ENCODE results near the gene FAM131A. TPM values are rescaled to one million over a fixed set of nuclear protein-coding genes. Genes with fewer than 3 reads are reported as not detected.

Gene FAM131A
- total and polyA plus RNA-seq, 7 donors: 12.6 to 36.7 (median 28.0) TPM

GRCh38 chr3:184299488-184300377, 37.7 kb upstream of the FAM131A start:
- Histone ChIP-seq H3K27ac (peak overlapping the region; percentile 79 to 89 (median 84)), H3K4me3 (peak overlapping the region; percentile 92 to 97 (median 94)), H3K9me3 (no peaks in the 10 kb centered on the region), H3K4me1 (peaks cover 0 to 20% (median 15%) of the 10 kb centered on the region in 4 donors), H3K36me3 (peaks cover 26 to 49% (median 42%) of the 10 kb centered on the region in 4 donors), H3K27me3 (no peaks in the 10 kb centered on the region)
- DNase-seq: no peak
- TF ChIP-seq POLR2AphosphoS5 (IDR thresholded peaks at IDR 0.05) (no peak), EP300 (IDR thresholded peaks at IDR 0.05) (no peak), POLR2A (IDR thresholded peaks at IDR 0.05) (no peak)
- TF ChIP-seq, protein P1, sequence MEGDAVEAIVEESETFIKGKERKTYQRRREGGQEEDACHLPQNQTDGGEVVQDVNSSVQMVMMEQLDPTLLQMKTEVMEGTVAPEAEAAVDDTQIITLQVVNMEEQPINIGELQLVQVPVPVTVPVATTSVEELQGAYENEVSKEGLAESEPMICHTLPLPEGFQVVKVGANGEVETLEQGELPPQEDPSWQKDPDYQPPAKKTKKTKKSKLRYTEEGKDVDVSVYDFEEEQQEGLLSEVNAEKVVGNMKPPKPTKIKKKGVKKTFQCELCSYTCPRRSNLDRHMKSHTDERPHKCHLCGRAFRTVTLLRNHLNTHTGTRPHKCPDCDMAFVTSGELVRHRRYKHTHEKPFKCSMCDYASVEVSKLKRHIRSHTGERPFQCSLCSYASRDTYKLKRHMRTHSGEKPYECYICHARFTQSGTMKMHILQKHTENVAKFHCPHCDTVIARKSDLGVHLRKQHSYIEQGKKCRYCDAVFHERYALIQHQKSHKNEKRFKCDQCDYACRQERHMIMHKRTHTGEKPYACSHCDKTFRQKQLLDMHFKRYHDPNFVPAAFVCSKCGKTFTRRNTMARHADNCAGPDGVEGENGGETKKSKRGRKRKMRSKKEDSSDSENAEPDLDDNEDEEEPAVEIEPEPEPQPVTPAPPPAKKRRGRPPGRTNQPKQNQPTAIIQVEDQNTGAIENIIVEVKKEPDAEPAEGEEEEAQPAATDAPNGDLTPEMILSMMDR (IDR thresholded peaks at IDR 0.05): no peak
- WGBS, 2 donors: 15 to 18% methylated on average over 29 of the region's 29 CpGs
- intact Hi-C loops (cut with DNase I): loop anchor here (2.0 to 5.0 kb wide), 4 partner anchors 43 to 112 kb away; partner anchors contain the start of genes ABCF3, ALG3 and EEF1AKMT4

- Histone ChIP-seq H3K9me3 (no peaks in the 10 kb centered on the region), H3K4me1 (peaks cover 0 to 20% (median 15%) of the 10 kb centered on the region in 4 donors), H3K36me3 (peaks cover 29 to 53% (median 48%) of the 10 kb centered on the region in 4 donors), H3K27me3 (no peaks in the 10 kb centered on the region), H3K27ac (no peak overlapping the region), H3K4me3 (peak overlapping the region in 1 of 4 donors; percentile 97)
- 84 to 91% methylated on average over 3 of the region's 3 CpGs for WGBS, 2 donors
- TF ChIP-seq, protein P1 (IDR thresholded peaks at IDR 0.05): no peak
- TF ChIP-seq POLR2AphosphoS5 (IDR thresholded peaks at IDR 0.05) (no peak), EP300 (IDR thresholded peaks at IDR 0.05) (no peak)
- intact Hi-C loops (cut with DNase I): loop anchor here (5.0 kb wide), 1 partner anchor 42 kb away; no protein-coding TSS in a partner anchor
- DNase-seq: no peak
These were observed 37.1 kb upstream of the FAM131A start for GRCh38 chr3:184300378-184300720.

- no peak overlapping the region for H3K4me3 ChIP-seq
- 43 to 67% methylated on average over 1 of the region's 1 CpG for WGBS, 2 donors
- no peaks in the 10 kb centered on the region for H3K9me3 ChIP-seq
- peaks cover 43 to 89% (median 80%) of the 10 kb centered on the region in 4 donors for H3K36me3 ChIP-seq
- no peak overlapping the region for H3K27ac ChIP-seq
- DNase-seq: no peak
- no peak for TF ChIP-seq EP300 (IDR thresholded peaks at IDR 0.05)
- TF ChIP-seq POLR2A (IDR thresholded peaks at IDR 0.05): no peak
- TF ChIP-seq, protein P1 (IDR thresholded peaks at IDR 0.05): peak in 1 of 4 experiments; percentile 12
- H3K4me1 ChIP-seq: peaks cover 0 to 4% (median 3%) of the 10 kb centered on the region in 4 donors
- intact Hi-C loops (cut with DNase I): no loop called here
- H3K27me3 ChIP-seq: no peaks in the 10 kb centered on the region
These were observed 31.8 kb upstream of the FAM131A start for GRCh38 chr3:184305577-184305976.

DNA sequence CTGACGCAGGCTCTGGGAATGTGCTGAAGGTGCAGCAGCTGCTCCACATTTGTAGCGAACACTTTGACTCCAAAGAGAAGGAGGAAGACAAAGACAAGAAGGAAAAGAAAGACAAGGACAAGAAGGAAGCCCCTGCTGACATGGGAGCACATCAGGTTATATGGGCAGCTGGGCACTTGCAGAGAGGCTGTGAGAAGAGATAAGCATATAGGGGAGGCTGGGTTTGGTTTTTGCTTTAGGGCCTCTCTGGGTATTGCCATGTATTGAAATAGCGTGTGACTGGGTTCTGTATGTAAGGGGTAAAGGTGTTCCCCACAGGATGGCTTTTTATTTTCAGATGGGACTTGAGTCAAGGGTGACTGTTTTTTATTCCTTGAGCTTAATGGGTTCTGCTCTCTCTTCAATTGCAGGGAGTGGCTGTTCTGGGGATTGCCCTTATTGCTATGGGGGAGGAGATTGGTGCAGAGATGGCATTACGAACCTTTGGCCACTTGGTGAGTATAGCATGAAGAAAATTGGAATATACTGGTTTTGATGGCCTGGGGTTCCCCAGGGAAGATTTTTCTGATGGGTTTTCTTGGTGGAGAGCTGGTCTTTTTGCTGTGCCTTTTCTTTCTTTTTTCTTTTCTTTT, 30.9 kb upstream of the FAM131A start:
- H3K27me3 ChIP-seq: no peaks in the 10 kb centered on the region
- no peak for DNase-seq
- no peak overlapping the region for H3K27ac ChIP-seq
- no peaks in the 10 kb centered on the region for H3K9me3 ChIP-seq
- no peak overlapping the region for H3K4me3 ChIP-seq
- TF ChIP-seq POLR2AphosphoS5 (IDR thresholded peaks at IDR 0.05) (no peak), POLR2A (IDR thresholded peaks at IDR 0.05) (no peak), EP300 (IDR thresholded peaks at IDR 0.05) (no peak)
- TF ChIP-seq, protein P1 (IDR thresholded peaks at IDR 0.05): no peak
- intact Hi-C loops (cut with DNase I): no loop called here
- peaks cover 43 to 80% (median 74%) of the 10 kb centered on the region in 4 donors for H3K36me3 ChIP-seq
- 47 to 80% methylated on average over 4 of the region's 4 CpGs for WGBS, 2 donors
- H3K4me1 ChIP-seq: no peaks in the 10 kb centered on the region
